ENCODE measurements around the gene FLRT1.

- TF ChIP-seq POLR2A (IDR thresholded peaks at IDR 0.05) = no peak
- TF ChIP-seq, protein P1, sequence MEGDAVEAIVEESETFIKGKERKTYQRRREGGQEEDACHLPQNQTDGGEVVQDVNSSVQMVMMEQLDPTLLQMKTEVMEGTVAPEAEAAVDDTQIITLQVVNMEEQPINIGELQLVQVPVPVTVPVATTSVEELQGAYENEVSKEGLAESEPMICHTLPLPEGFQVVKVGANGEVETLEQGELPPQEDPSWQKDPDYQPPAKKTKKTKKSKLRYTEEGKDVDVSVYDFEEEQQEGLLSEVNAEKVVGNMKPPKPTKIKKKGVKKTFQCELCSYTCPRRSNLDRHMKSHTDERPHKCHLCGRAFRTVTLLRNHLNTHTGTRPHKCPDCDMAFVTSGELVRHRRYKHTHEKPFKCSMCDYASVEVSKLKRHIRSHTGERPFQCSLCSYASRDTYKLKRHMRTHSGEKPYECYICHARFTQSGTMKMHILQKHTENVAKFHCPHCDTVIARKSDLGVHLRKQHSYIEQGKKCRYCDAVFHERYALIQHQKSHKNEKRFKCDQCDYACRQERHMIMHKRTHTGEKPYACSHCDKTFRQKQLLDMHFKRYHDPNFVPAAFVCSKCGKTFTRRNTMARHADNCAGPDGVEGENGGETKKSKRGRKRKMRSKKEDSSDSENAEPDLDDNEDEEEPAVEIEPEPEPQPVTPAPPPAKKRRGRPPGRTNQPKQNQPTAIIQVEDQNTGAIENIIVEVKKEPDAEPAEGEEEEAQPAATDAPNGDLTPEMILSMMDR (IDR thresholded peaks at IDR 0.05 in 4 of 5, conservative IDR thresholded peaks at IDR 0.05 in 1 of 5) = no peak
These were observed 7.8 kb downstream of the FLRT1 start for GRCh38 chr11:64043545-64043944.

Data from gastrocnemius medialis (tissue), 4 donors.